Endothelial cell of umbilical vein (primary cell): Measurements from ENCODE around the gene RIPOR3.

Experiments
- EZH2 ChIP-seq: IDR thresholded peaks from 2 replicates; pipeline ENCODE4 v1.6.1; 2012; ENCODE audit warnings: borderline replicate concordance, low read depth, mild to moderate bottlenecking, moderate library complexity, low read length, inconsistent platforms; ENCODE audit not compliant: severe bottlenecking
- FOS ChIP-seq: IDR thresholded peaks from 2 replicates; pipeline ENCODE4 v1.6.1; 2011; ENCODE audit warnings: mild to moderate bottlenecking, low read length, moderate library complexity, borderline replicate concordance; ENCODE audit not compliant: insufficient read depth
- GATA2 ChIP-seq: IDR thresholded peaks from 2 replicates; pipeline ENCODE4 v1.7.0; 2011; ENCODE audit warnings: low read depth, mild to moderate bottlenecking, moderate library complexity, mixed read lengths, low read length; ENCODE audit not compliant: insufficient read length, insufficient read depth
- MYC ChIP-seq: IDR thresholded peaks from one replicate; pipeline ENCODE4 v1.6.1; 2011; ENCODE audit warnings: mild to moderate bottlenecking, low read depth, low read length
- POLR2A ChIP-seq: IDR thresholded peaks from 2 replicates; pipeline ENCODE4 v1.6.1; 2012; ENCODE audit warnings: low read depth, mild to moderate bottlenecking, control low read depth, low read length
- POLR2AphosphoS5 ChIP-seq: IDR thresholded peaks from 2 replicates; pipeline ENCODE4 v1.6.1; 2012; ENCODE audit warnings: low read depth, mild to moderate bottlenecking, control low read depth, low read length, moderate library complexity; ENCODE audit not compliant: insufficient read depth
- TF ChIP-seq, protein P1 (sequence below), 2 donors: IDR thresholded peaks; 1 replicate in 1 of 2; 2 replicates in 1 of 2; pipeline ENCODE4 v1.5.1; 2011; ENCODE audit warnings: low read length in 2 of 2, mild to moderate bottlenecking in 2 of 2, moderate library complexity in 2 of 2, control low read depth in 1 of 2, inconsistent platforms in 1 of 2, low read depth in 1 of 2; ENCODE audit not compliant: insufficient read depth in 1 of 2; ENCODE audit errors: extremely low read depth in 1 of 2

DNA sequence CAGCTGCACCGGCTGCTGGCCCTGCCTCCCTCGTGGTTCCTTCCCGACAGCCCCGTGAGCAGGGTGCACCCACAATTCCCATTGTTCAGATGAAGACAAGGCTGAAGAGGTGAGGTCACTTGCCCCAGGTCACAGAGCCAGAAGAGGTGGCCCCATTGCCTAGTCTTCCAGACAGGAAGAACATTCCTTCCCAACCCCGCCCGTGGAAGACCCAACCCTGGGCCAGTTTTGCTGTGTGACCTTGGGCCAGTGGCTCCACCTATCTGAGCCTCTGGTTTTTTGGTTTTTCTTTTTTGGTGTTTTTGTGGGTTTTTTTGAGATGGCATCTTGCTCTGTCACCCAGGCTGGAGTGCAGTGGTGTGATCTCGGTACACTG lies 61.7 kb downstream of the RIPOR3 start:
- no peak for TF ChIP-seq MYC
- no peak for TF ChIP-seq POLR2A
- TF ChIP-seq, protein P1, sequence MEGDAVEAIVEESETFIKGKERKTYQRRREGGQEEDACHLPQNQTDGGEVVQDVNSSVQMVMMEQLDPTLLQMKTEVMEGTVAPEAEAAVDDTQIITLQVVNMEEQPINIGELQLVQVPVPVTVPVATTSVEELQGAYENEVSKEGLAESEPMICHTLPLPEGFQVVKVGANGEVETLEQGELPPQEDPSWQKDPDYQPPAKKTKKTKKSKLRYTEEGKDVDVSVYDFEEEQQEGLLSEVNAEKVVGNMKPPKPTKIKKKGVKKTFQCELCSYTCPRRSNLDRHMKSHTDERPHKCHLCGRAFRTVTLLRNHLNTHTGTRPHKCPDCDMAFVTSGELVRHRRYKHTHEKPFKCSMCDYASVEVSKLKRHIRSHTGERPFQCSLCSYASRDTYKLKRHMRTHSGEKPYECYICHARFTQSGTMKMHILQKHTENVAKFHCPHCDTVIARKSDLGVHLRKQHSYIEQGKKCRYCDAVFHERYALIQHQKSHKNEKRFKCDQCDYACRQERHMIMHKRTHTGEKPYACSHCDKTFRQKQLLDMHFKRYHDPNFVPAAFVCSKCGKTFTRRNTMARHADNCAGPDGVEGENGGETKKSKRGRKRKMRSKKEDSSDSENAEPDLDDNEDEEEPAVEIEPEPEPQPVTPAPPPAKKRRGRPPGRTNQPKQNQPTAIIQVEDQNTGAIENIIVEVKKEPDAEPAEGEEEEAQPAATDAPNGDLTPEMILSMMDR (IDR thresholded peaks at IDR 0.05; ENCODE audit: extremely low read depth in 1 of 2, insufficient read depth in 1 of 2, low read depth in 1 of 2, low read length in 2 of 2): no peak
- no peak for TF ChIP-seq FOS
- TF ChIP-seq EZH2: no peak
- TF ChIP-seq POLR2AphosphoS5: no peak
- TF ChIP-seq GATA2: no peak
